ENCODE measurements around the gene RAB27A. TPM values are rescaled to one million over a fixed set of nuclear protein-coding genes. Genes with fewer than 3 reads are reported as not detected.
"Not testable (repeated sequence)": the region's sequence is repeated elsewhere in the genome, so short reads cannot be mapped to it uniquely, and the experiment has no call there.

The RAB27A gene
- total RNA-seq, 1 experiment from 2014 or later: 8.7 TPM

GRCh38 chr15:55290528-55291057 is 980 bp upstream of the RAB27A start:
- H3K9me3 ChIP-seq: no peaks in the 10 kb centered on the region
- H3K4me1 Mint-ChIP-seq (ENCODE audit: low read depth, unreplicated experiment): no peaks in the 10 kb centered on the region
- ChIA-PET POLR2A (no interaction called here), CTCF (interaction anchor here (1.1 to 1.2 kb wide), 2 partner anchors 73 to 149 kb away, joined by 5 to 9 read pairs; no protein-coding TSS in a partner anchor)
- H3K4me3 Mint-ChIP-seq (ENCODE audit: unreplicated experiment): peak overlapping the region; percentile 82
- no peaks in the 10 kb centered on the region for H3K27me3 Mint-ChIP-seq (ENCODE audit: insufficient read depth, unreplicated experiment)
- intact Hi-C loops (cut with micrococcal nuclease; ENCODE audit: unreplicated experiment): loop anchor here (1.0 kb wide), 4 partner anchors 69 to 145 kb away; no protein-coding TSS in a partner anchor
- TF ChIP-seq, protein P1, sequence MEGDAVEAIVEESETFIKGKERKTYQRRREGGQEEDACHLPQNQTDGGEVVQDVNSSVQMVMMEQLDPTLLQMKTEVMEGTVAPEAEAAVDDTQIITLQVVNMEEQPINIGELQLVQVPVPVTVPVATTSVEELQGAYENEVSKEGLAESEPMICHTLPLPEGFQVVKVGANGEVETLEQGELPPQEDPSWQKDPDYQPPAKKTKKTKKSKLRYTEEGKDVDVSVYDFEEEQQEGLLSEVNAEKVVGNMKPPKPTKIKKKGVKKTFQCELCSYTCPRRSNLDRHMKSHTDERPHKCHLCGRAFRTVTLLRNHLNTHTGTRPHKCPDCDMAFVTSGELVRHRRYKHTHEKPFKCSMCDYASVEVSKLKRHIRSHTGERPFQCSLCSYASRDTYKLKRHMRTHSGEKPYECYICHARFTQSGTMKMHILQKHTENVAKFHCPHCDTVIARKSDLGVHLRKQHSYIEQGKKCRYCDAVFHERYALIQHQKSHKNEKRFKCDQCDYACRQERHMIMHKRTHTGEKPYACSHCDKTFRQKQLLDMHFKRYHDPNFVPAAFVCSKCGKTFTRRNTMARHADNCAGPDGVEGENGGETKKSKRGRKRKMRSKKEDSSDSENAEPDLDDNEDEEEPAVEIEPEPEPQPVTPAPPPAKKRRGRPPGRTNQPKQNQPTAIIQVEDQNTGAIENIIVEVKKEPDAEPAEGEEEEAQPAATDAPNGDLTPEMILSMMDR (IDR thresholded peaks at IDR 0.05; ENCODE audit: insufficient read depth in 1 of 2, low read depth in 1 of 2, low read length in 1 of 2, severe bottlenecking in 1 of 2, unreplicated experiment in 1 of 2): peak; percentile 69 to 90
- H3K4me1 ChIP-seq: no peaks in the 10 kb centered on the region; the same call in 1 of the 2 replicates
- no peaks in the 10 kb centered on the region for H3K9me3 Mint-ChIP-seq (ENCODE audit: unreplicated experiment)
- no TSS peak for BruUV-seq (replicated peaks)
- peak overlapping the region; percentile 86 for H3K4me3 ChIP-seq (ENCODE audit: low read depth, low read length)
- H3K27ac Mint-ChIP-seq (ENCODE audit: unreplicated experiment): no peak overlapping the region
- H3K27me3 ChIP-seq (replicated peaks; ENCODE audit: control insufficient read depth, insufficient read depth, low read length): no peaks in the 10 kb centered on the region
- H3K36me3 Mint-ChIP-seq (ENCODE audit: insufficient read depth, unreplicated experiment): no peaks in the 10 kb centered on the region
- DNase-seq: peak; percentile 74 to 84
- H3K36me3 ChIP-seq (ENCODE audit: control insufficient read depth, insufficient read depth, low read length): no peaks in the 10 kb centered on the region

DNA sequence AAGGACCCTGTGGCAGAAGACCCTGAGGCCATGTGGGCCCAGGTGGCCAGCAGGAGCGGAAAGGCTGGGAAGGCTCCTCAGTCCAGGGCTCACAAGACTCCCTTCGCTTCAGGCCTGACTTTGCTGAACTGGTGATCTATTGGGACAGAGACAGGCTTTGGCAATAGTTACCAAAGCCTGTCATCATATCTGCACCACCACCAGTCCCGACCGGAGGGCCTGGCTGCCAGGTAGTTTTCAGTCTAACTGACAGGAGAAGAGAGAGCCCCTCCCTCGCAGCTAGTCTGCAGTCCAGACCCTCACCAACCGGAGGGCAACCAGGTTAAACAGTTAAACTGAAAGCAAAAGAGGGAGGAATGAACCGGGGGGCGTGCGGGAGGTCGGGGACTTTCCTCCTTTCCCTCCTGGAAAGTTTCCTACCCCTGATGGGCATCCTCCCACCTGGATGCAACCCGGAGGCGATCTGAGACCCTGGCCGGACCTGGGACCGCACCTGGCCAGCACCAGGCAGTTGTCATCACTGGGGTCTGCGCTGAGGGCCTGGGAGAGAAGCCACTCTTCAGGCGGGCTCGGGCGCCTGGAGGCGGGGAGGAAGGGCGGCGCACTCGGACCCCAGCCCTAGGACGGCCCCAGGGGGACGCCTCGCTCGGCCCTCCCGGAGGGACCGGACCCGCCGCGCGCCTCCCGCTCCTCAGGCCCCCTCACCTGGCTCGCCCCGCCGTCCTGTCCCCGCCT is 435 bp downstream of the RAB27A start:
- ChIA-PET POLR2A (no interaction called here), CTCF (no interaction called here)
- no TSS peak for BruUV-seq (replicated peaks)
- no peaks in the 10 kb centered on the region for H3K36me3 ChIP-seq (ENCODE audit: control insufficient read depth, insufficient read depth, low read length)
- Mint-ChIP-seq H3K36me3 (ENCODE audit: insufficient read depth, unreplicated experiment) (no peaks in the 10 kb centered on the region), H3K27ac (ENCODE audit: unreplicated experiment) (no peak overlapping the region), H3K4me3 (ENCODE audit: unreplicated experiment) (peak overlapping the region; percentile 82), H3K4me1 (ENCODE audit: low read depth, unreplicated experiment) (no peaks in the 10 kb centered on the region), H3K27me3 (ENCODE audit: insufficient read depth, unreplicated experiment) (no peaks in the 10 kb centered on the region), H3K9me3 (ENCODE audit: unreplicated experiment) (no peaks in the 10 kb centered on the region)
- H3K27me3 ChIP-seq (replicated peaks; ENCODE audit: control insufficient read depth, insufficient read depth, low read length): no peaks in the 10 kb centered on the region
- DNase-seq: peak; percentile 34 to 38
- TF ChIP-seq, protein P1 (IDR thresholded peaks at IDR 0.05; ENCODE audit: insufficient read depth in 1 of 2, low read depth in 1 of 2, low read length in 1 of 2, severe bottlenecking in 1 of 2, unreplicated experiment in 1 of 2): no peak
- H3K9me3 ChIP-seq: no peaks in the 10 kb centered on the region
- H3K4me1 ChIP-seq: no peaks in the 10 kb centered on the region; the same call in 1 of the 2 replicates
- peak overlapping the region; percentile 86 for H3K4me3 ChIP-seq (ENCODE audit: low read depth, low read length)
- intact Hi-C loops (cut with micrococcal nuclease; ENCODE audit: unreplicated experiment): no loop called here

DNA sequence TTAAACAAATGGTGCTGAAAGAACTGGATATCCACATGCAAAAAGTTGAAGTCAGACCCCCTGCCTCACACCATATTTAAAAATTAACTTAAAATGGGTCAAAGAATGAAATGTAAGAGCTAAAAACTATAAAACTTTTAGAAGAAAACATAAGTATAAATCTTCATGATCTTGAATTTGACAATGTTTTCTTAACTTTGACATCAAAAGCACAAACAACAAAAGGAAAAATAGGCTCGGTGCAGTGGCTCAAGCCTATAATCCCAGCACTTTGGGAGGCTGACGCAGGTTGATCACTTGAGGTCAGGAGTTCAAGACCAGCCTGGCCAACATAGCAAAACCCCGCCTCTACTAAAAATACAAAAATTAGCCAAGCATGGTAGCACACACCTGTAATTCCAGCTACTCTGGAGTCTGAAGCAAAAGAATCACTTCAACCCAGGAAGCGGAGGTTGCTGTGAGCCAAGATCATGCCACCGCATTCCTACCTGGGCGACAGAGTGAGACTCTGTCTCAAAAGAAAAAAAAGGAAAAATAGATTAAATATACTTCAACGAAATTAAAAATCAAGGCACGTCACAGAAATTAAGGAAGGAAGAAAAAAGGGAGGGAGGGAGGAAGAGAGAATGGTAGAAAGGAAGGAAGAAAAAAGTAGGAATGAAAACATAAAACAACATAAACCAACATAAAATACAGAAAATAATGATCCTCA is 1.5 kb downstream of the RAB27A start:
- H3K4me3 Mint-ChIP-seq (ENCODE audit: unreplicated experiment): peak overlapping the region; percentile 82
- no peak for DNase-seq
- TF ChIP-seq, protein P1 (IDR thresholded peaks at IDR 0.05; ENCODE audit: insufficient read depth in 1 of 2, low read depth in 1 of 2, low read length in 1 of 2, severe bottlenecking in 1 of 2, unreplicated experiment in 1 of 2): no peak
- no peaks in the 10 kb centered on the region for H3K36me3 Mint-ChIP-seq (ENCODE audit: insufficient read depth, unreplicated experiment)
- no peak overlapping the region for H3K4me3 ChIP-seq (ENCODE audit: low read depth, low read length)
- no peaks in the 10 kb centered on the region for H3K9me3 ChIP-seq
- no peaks in the 10 kb centered on the region for H3K36me3 ChIP-seq (ENCODE audit: control insufficient read depth, insufficient read depth, low read length)
- POLR2A ChIA-PET: no interaction called here
- H3K4me1 Mint-ChIP-seq (ENCODE audit: low read depth, unreplicated experiment): no peaks in the 10 kb centered on the region
- no peaks in the 10 kb centered on the region for H3K27me3 ChIP-seq (replicated peaks; ENCODE audit: control insufficient read depth, insufficient read depth, low read length)
- CTCF ChIA-PET: no interaction called here
- intact Hi-C loops (cut with micrococcal nuclease; ENCODE audit: unreplicated experiment): no loop called here
- no peaks in the 10 kb centered on the region for H3K9me3 Mint-ChIP-seq (ENCODE audit: unreplicated experiment)
- BruUV-seq (replicated peaks): TSS peak; percentile 29
- H3K4me1 ChIP-seq: no peaks in the 10 kb centered on the region; the same call in 1 of the 2 replicates
- no peaks in the 10 kb centered on the region for H3K27me3 Mint-ChIP-seq (ENCODE audit: insufficient read depth, unreplicated experiment)
- no peak overlapping the region for H3K27ac Mint-ChIP-seq (ENCODE audit: unreplicated experiment)

DNA sequence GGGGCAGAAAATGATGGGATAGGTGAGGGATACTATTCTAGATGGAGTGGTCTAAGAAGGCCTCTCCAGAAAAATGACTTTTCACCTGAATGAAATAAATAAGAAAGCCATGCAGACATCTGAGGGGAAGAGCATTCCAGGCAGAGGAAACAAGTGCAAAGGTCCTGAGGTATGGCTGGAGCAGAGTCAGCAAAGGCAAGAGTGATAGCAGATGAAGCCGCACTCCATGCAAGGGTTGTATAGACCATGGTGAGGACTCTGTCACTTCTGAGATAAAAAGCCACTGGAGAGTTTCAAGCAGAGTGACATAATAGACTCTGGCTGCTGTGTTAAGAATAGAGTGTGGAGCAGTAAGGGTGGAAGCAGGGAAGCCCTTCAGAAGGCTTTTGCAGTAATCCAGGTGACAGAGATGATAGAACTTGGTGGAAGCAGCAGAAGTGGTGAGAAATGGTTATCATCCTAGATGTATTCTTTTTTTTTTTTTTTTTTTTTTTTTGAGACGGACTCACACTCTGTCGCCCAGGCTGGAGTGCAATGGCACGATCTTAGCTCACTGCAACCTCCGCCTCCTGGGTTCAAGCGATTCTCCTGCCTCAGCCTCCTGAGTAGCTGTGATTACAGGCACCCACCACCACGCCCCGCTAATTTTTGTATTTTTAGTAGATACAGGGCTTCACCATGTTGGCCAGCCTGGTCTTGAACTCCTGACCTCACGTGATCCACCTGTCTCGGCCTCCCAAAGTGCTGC is 3.0 kb downstream of the RAB27A start:
- H3K9me3 ChIP-seq; H3K27me3 ChIP-seq (replicated peaks; ENCODE audit: control insufficient read depth, insufficient read depth, low read length); H3K4me1 ChIP-seq; H3K27me3 Mint-ChIP-seq (ENCODE audit: insufficient read depth, unreplicated experiment); H3K4me1 Mint-ChIP-seq (ENCODE audit: low read depth, unreplicated experiment); BruUV-seq (replicated peaks); H3K4me3 Mint-ChIP-seq (ENCODE audit: unreplicated experiment); POLR2A ChIA-PET; H3K36me3 ChIP-seq (ENCODE audit: control insufficient read depth, insufficient read depth, low read length); H3K4me3 ChIP-seq (ENCODE audit: low read depth, low read length); H3K9me3 Mint-ChIP-seq (ENCODE audit: unreplicated experiment); H3K27ac Mint-ChIP-seq (ENCODE audit: unreplicated experiment); intact Hi-C loops (cut with micrococcal nuclease; ENCODE audit: unreplicated experiment); DNase-seq; H3K36me3 Mint-ChIP-seq (ENCODE audit: insufficient read depth, unreplicated experiment): not testable (repeated sequence)
- CTCF ChIA-PET: interaction anchor here (0.7 kb wide), 1 partner anchor 1451 kb away, joined by 7 read pairs; no protein-coding TSS in a partner anchor
